ENCODE measurements around the gene MLLT3.

- no peak for TF ChIP-seq PPARA (CRISPR knock-in tag; IDR thresholded peaks at IDR 0.05; ENCODE audit: borderline replicate concordance)
- no peak for TF ChIP-seq ZFP3 (CRISPR knock-in tag; IDR thresholded peaks at IDR 0.05)
- TF ChIP-seq CSDC2 (CRISPR knock-in tag; IDR thresholded peaks at IDR 0.05) = no peak
- no peak for TF ChIP-seq GLIS3 (CRISPR knock-in tag; IDR thresholded peaks at IDR 0.05)
- TF ChIP-seq CREB5 (CRISPR knock-in tag; IDR thresholded peaks at IDR 0.05; ENCODE audit: low read depth) = no peak
- TF ChIP-seq TSHZ2 (CRISPR knock-in tag; IDR thresholded peaks at IDR 0.05) = no peak
- TF ChIP-seq CSRNP3 (CRISPR knock-in tag; IDR thresholded peaks at IDR 0.05) = no peak
- TF ChIP-seq TOX (CRISPR knock-in tag; IDR thresholded peaks at IDR 0.05; ENCODE audit: borderline replicate concordance) = no peak
- TF ChIP-seq RARB (CRISPR knock-in tag; IDR thresholded peaks at IDR 0.05) = no peak
- TF ChIP-seq ESRRG (CRISPR knock-in tag; IDR thresholded peaks at IDR 0.05) = no peak
These were observed 71.1 kb downstream of the MLLT3 start for GRCh38 chr9:20551236-20551635.

Data from SK-N-SH treated with all-trans-retinoic acid at 6 μM for 48 hours (cell line).